NCI-H460 (cell line): ENCODE data around the gene ZFC3H1. TPM values are rescaled to one million over a fixed set of nuclear protein-coding genes. Genes with fewer than 3 reads are reported as not detected.

ENCODE experiments used
- DNase-seq: peaks from one replicate; pipeline ENCODE4 v3.0.0-alpha.2; 2016; ENCODE audit warnings: low read depth; ENCODE audit errors: extremely low read depth
- total RNA-seq: library from RNA; depleted of rRNA; stranded (reverse); fragments of >200 nt; shearing (Covaris generic); gene quantifications from 2 replicates; pipeline ENCODE4 v1.2.3, GENCODE V29; 2014

The ZFC3H1 gene
- total RNA-seq, 1 experiment from 2014 or later: 38.4 TPM

- DNase-seq: no peak
Measured at GRCh38 chr12:71641390-71641789, 22.3 kb downstream of the ZFC3H1 start.

- DNase-seq: no peak
Measured at GRCh38 chr12:71640316-71640715, 23.3 kb downstream of the ZFC3H1 start.

GRCh38 chr12:71639341-71639760 is 24.3 kb downstream of the ZFC3H1 start:
- no peak for DNase-seq

GRCh38 chr12:71638499-71638898 is 25.1 kb downstream of the ZFC3H1 start:
- DNase-seq: no peak

- DNase-seq: peak; percentile 60
Measured at GRCh38 chr12:71636704-71637115, 26.9 kb downstream of the ZFC3H1 start.

GRCh38 chr12:71627438-71628002 is 36.1 kb downstream of the ZFC3H1 start:
- DNase-seq: no peak

- no peak for DNase-seq
Measured at GRCh38 chr12:71626768-71627167, 36.9 kb downstream of the ZFC3H1 start.

- DNase-seq: no peak
Measured at GRCh38 chr12:71626098-71626497, 37.5 kb downstream of the ZFC3H1 start.

GRCh38 chr12:71625476-71625875 is 38.2 kb downstream of the ZFC3H1 start:
- DNase-seq: no peak

- DNase-seq: no peak
Measured at GRCh38 chr12:71621938-71622337, 41.7 kb downstream of the ZFC3H1 start.

GRCh38 chr12:71610031-71610795 is 53.4 kb downstream of the ZFC3H1 start:
- no peak for DNase-seq

GRCh38 chr12:71607494-71608330 is 55.9 kb downstream of the ZFC3H1 start:
- DNase-seq: no peak

- DNase-seq: no peak
Measured at GRCh38 chr12:71605039-71605438, 58.6 kb downstream of the ZFC3H1 start.

- DNase-seq: no peak
Measured at GRCh38 chr12:71602761-71603577, 60.7 kb downstream of the ZFC3H1 start.

- DNase-seq: no peak
Measured at GRCh38 chr12:71601546-71601945, 62.1 kb downstream of the ZFC3H1 start.

GRCh38 chr12:71599210-71599609 is 64.4 kb downstream of the ZFC3H1 start:
- DNase-seq: no peak

- peak; percentile 33 for DNase-seq
Measured at GRCh38 chr12:71594214-71594948, 69.3 kb downstream of the ZFC3H1 start.

- no peak for DNase-seq
Measured at GRCh38 chr12:71592841-71593240, 70.8 kb downstream of the ZFC3H1 start.

- no peak for DNase-seq
Measured at GRCh38 chr12:71591601-71592000, 72.0 kb downstream of the ZFC3H1 start.

GRCh38 chr12:71589478-71589881 is 74.2 kb downstream of the ZFC3H1 start:
- no peak for DNase-seq
